Mesendoderm (in vitro differentiated cells): Measurements from ENCODE around the gene ANK3.

Experiments
- DNase-seq: peaks from one replicate; pipeline ENCODE4 v3.0.0; 2013
- H2AK5ac ChIP-seq: 2 replicates; pipeline ENCODE4 v1.6.1; 2013; ENCODE audit warnings: low read length, inconsistent platforms
- H2BK120ac ChIP-seq: 2 replicates; pipeline ENCODE4 v1.6.1; 2013; ENCODE audit warnings: low read depth, mild to moderate bottlenecking, low read length, moderate library complexity, mixed read lengths
- H2BK15ac ChIP-seq: replicated peaks from 2 replicates; pipeline ENCODE4 v1.6.1; 2013; ENCODE audit warnings: low read depth, mild to moderate bottlenecking, moderate library complexity
- H2BK5ac ChIP-seq: 2 replicates; pipeline ENCODE4 v1.6.1; 2013; ENCODE audit warnings: low read length, inconsistent platforms
- H3K18ac ChIP-seq: 2 replicates; pipeline ENCODE4 v1.6.1; 2013; ENCODE audit warnings: mild to moderate bottlenecking, low read length, mixed read lengths
- H3K23ac ChIP-seq: one replicate; pipeline ENCODE4 v1.6.1; 2013; ENCODE audit warnings: low read length
- H3K27ac ChIP-seq: 2 replicates; pipeline ENCODE4 v1.5.1; 2013; ENCODE audit warnings: low read depth, mild to moderate bottlenecking, inconsistent platforms, low read length, moderate library complexity
- H3K27me3 ChIP-seq: 2 replicates; pipeline ENCODE4 v1.6.1; 2013; ENCODE audit warnings: low read length, control low read depth, mild to moderate bottlenecking, inconsistent platforms; ENCODE audit not compliant: insufficient read depth, poor library complexity
- H3K36me3 ChIP-seq: 2 replicates; pipeline ENCODE4 v1.6.1; 2013; ENCODE audit warnings: low read length, inconsistent platforms; ENCODE audit not compliant: control insufficient read depth, insufficient read depth
- H3K4ac ChIP-seq: one replicate; pipeline ENCODE4 v1.6.1; 2013; ENCODE audit warnings: low read depth, mild to moderate bottlenecking, low read length, moderate library complexity
- H3K4me1 ChIP-seq: 2 replicates; pipeline ENCODE4 v1.6.1; 2013; ENCODE audit warnings: low read depth, low read length, inconsistent platforms; ENCODE audit not compliant: control insufficient read depth
- H3K4me2 ChIP-seq: 2 replicates; pipeline ENCODE4 v1.6.1; 2013; ENCODE audit warnings: low read length
- H3K4me3 ChIP-seq: 2 replicates; pipeline ENCODE4 v1.5.1; 2013; ENCODE audit warnings: mild to moderate bottlenecking, low read length
- H3K56ac ChIP-seq: one replicate; pipeline ENCODE4 v1.6.1; 2013; ENCODE audit warnings: low read length
- H3K79me1 ChIP-seq: 2 replicates; pipeline ENCODE4 v1.6.1; 2013; ENCODE audit warnings: low read length, inconsistent platforms
- H3K79me2 ChIP-seq: 2 replicates; pipeline ENCODE4 v1.6.1; 2013; ENCODE audit warnings: mild to moderate bottlenecking, low read length; ENCODE audit not compliant: control insufficient read depth, insufficient read depth
- H3K9ac ChIP-seq: 2 replicates; pipeline ENCODE4 v1.6.1; 2013; ENCODE audit warnings: low read length, inconsistent platforms
- H4K5ac ChIP-seq: one replicate; pipeline ENCODE4 v1.6.1; 2013; ENCODE audit warnings: low read length
- H4K8ac ChIP-seq: one replicate; pipeline ENCODE4 v1.6.1; 2013; ENCODE audit warnings: low read depth, mild to moderate bottlenecking, control low read depth, low read length, moderate library complexity
- WGBS: extraction: QIAGEN DNeasy Blood & Tissue Kit; methylation state at CpG from one replicate; pipeline ENCODE4 v1.1.7; 2013; ENCODE audit warnings: low lambda C conversion rate, missing lambda C conversion rate; ENCODE audit not compliant: insufficient coverage; ENCODE audit errors: extremely low coverage; 5-methylcytosine and 5-hydroxymethylcytosine counted together

Gene ANK3

GRCh38 chr10:60028081-60028480, 361.6 kb downstream of the ANK3 start:
- Histone ChIP-seq H3K4me2 (no peak overlapping the region), H3K36me3 (no peaks in the 10 kb centered on the region), H3K18ac (no peak overlapping the region), H3K79me2 (no peaks in the 10 kb centered on the region), H3K27me3 (no peaks in the 10 kb centered on the region), H3K23ac (no peak overlapping the region), H3K27ac (no peak overlapping the region), H2BK120ac (no peak overlapping the region), H2BK15ac (no peak overlapping the region), H3K4me3 (no peak overlapping the region), H3K56ac (no peak overlapping the region), H3K4ac (no peak overlapping the region), H2AK5ac (no peak overlapping the region), H2BK5ac (no peak overlapping the region), H4K5ac (no peak overlapping the region), H3K79me1 (no peaks in the 10 kb centered on the region), H3K4me1 (no peaks in the 10 kb centered on the region), H3K9ac (no peak overlapping the region), H4K8ac (no peak overlapping the region)
- DNase-seq: no peak
- WGBS: no CpG with 5 or more reads among the region's 1 CpG

- Histone ChIP-seq H2AK5ac (no peak overlapping the region), H3K79me2 (no peaks in the 10 kb centered on the region), H3K4me2 (no peak overlapping the region), H2BK15ac (no peak overlapping the region), H4K8ac (no peak overlapping the region), H3K79me1 (no peaks in the 10 kb centered on the region), H3K9ac (no peak overlapping the region), H2BK120ac (no peak overlapping the region), H4K5ac (no peak overlapping the region), H3K27me3 (no peaks in the 10 kb centered on the region), H2BK5ac (no peak overlapping the region), H3K18ac (no peak overlapping the region), H3K4me1 (no peaks in the 10 kb centered on the region), H3K27ac (no peak overlapping the region), H3K56ac (no peak overlapping the region), H3K23ac (no peak overlapping the region), H3K4me3 (no peak overlapping the region), H3K4ac (no peak overlapping the region), H3K36me3 (no peaks in the 10 kb centered on the region)
- no CpG with 5 or more reads among the region's 1 CpG for WGBS
- no peak for DNase-seq
These were observed 364.4 kb downstream of the ANK3 start for GRCh38 chr10:60025279-60025678.

- no peak overlapping the region for H4K5ac ChIP-seq
- no peak overlapping the region for H3K4me2 ChIP-seq
- H3K18ac ChIP-seq: no peak overlapping the region
- no peaks in the 10 kb centered on the region for H3K79me2 ChIP-seq
- no peaks in the 10 kb centered on the region for H3K27me3 ChIP-seq
- WGBS: no CpG with 5 or more reads among the region's 4 CpGs
- no peak overlapping the region for H3K23ac ChIP-seq
- no peak overlapping the region for H3K4me3 ChIP-seq
- no peak overlapping the region for H3K4ac ChIP-seq
- no peak overlapping the region for H4K8ac ChIP-seq
- no peaks in the 10 kb centered on the region for H3K36me3 ChIP-seq
- H3K79me1 ChIP-seq: no peaks in the 10 kb centered on the region
- H2BK120ac ChIP-seq: no peak overlapping the region
- no peak overlapping the region for H2BK15ac ChIP-seq
- H3K9ac ChIP-seq: no peak overlapping the region
- H3K4me1 ChIP-seq: no peaks in the 10 kb centered on the region
- H2BK5ac ChIP-seq: no peak overlapping the region
- H3K56ac ChIP-seq: no peak overlapping the region
- no peak overlapping the region for H3K27ac ChIP-seq
- no peak overlapping the region for H2AK5ac ChIP-seq
- no peak for DNase-seq
These were observed 365.2 kb downstream of the ANK3 start for GRCh38 chr10:60024506-60024905.

- Histone ChIP-seq H4K8ac (no peak overlapping the region), H3K79me1 (no peaks in the 10 kb centered on the region), H2BK5ac (no peak overlapping the region), H3K23ac (no peak overlapping the region), H2AK5ac (no peak overlapping the region), H2BK15ac (no peak overlapping the region), H3K18ac (no peak overlapping the region), H2BK120ac (no peak overlapping the region), H3K27me3 (no peaks in the 10 kb centered on the region), H3K4me3 (no peak overlapping the region), H4K5ac (no peak overlapping the region), H3K9ac (no peak overlapping the region), H3K4me1 (no peaks in the 10 kb centered on the region), H3K79me2 (no peaks in the 10 kb centered on the region), H3K36me3 (no peaks in the 10 kb centered on the region), H3K27ac (no peak overlapping the region), H3K4me2 (no peak overlapping the region), H3K4ac (no peak overlapping the region), H3K56ac (no peak overlapping the region)
- DNase-seq: no peak
- WGBS: no CpG with 5 or more reads among the region's 2 CpGs
These were observed 366.4 kb downstream of the ANK3 start for GRCh38 chr10:60023155-60023877.

DNA sequence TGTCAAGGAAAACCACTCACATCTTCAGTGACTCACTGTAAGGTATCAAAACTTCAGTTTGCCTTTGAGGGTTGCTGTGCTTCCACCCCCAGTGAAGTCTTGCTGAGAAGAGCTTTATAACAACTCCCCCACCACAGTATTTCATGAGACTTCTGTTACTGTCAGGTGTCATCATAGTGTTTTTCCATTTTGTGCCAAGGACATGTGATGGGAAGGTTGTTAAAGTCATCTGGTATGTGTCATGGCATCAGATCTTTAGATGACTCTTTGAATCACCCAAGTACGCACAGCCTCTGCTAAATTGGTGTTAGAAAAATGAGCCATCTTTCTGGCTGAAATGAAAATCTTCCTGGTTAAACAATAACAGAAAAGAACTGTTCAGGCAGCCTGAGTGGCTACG, 368.3 kb downstream of the ANK3 start:
- Histone ChIP-seq H2BK5ac (no peak overlapping the region), H4K8ac (no peak overlapping the region), H4K5ac (no peak overlapping the region), H3K36me3 (no peaks in the 10 kb centered on the region), H3K79me2 (no peaks in the 10 kb centered on the region), H2BK15ac (no peak overlapping the region), H2AK5ac (no peak overlapping the region), H3K18ac (no peak overlapping the region), H3K4me1 (no peaks in the 10 kb centered on the region), H3K4me3 (no peak overlapping the region), H3K79me1 (no peaks in the 10 kb centered on the region), H3K56ac (no peak overlapping the region), H3K27ac (no peak overlapping the region), H3K9ac (no peak overlapping the region), H3K27me3 (no peaks in the 10 kb centered on the region), H3K23ac (no peak overlapping the region), H3K4ac (no peak overlapping the region), H3K4me2 (no peak overlapping the region), H2BK120ac (no peak overlapping the region)
- DNase-seq: no peak
- WGBS: no CpG with 5 or more reads among the region's 2 CpGs

- no peak overlapping the region for H3K56ac ChIP-seq
- no peak overlapping the region for H2AK5ac ChIP-seq
- H3K79me2 ChIP-seq: no peaks in the 10 kb centered on the region
- no peaks in the 10 kb centered on the region for H3K36me3 ChIP-seq
- no CpG with 5 or more reads among the region's 3 CpGs for WGBS
- H3K4ac ChIP-seq: no peak overlapping the region
- no peaks in the 10 kb centered on the region for H3K79me1 ChIP-seq
- H3K23ac ChIP-seq: no peak overlapping the region
- no peak overlapping the region for H4K5ac ChIP-seq
- H3K27ac ChIP-seq: no peak overlapping the region
- no peak overlapping the region for H2BK15ac ChIP-seq
- DNase-seq: no peak
- no peak overlapping the region for H3K9ac ChIP-seq
- H3K4me3 ChIP-seq: no peak overlapping the region
- no peak overlapping the region for H3K4me2 ChIP-seq
- no peak overlapping the region for H2BK120ac ChIP-seq
- no peaks in the 10 kb centered on the region for H3K4me1 ChIP-seq
- no peak overlapping the region for H4K8ac ChIP-seq
- no peaks in the 10 kb centered on the region for H3K27me3 ChIP-seq
- H2BK5ac ChIP-seq: no peak overlapping the region
- H3K18ac ChIP-seq: no peak overlapping the region
These were observed 372.9 kb downstream of the ANK3 start for GRCh38 chr10:60016794-60017193.
